Tibial artery (tissue), 4 donors: Measurements from ENCODE around the gene KRTAP10-5.
A peak's percentile ranks its signal among the peaks of the same experiment; 100 is the strongest.

Experiments used
- DNase-seq, 2 donors: peaks; one replicate each; pipeline ENCODE4 v3.0.0-alpha.2; 2019
- H3K27ac ChIP-seq, 2 donors: fragments of 200-600 bp; sonication (generic) in 1 of 2; 1 replicate in 1 of 2; 2 replicates in 1 of 2; pipeline ENCODE4 v1.5.1; 2018 to 2019; ENCODE audit warnings: mild to moderate bottlenecking in 1 of 2
- H3K27me3 ChIP-seq, 2 donors: fragments of 200-600 bp; sonication (generic) in 1 of 2; one replicate each; pipeline versions ENCODE4 v1.5.1 to v1.6.0; 2016 to 2019
- H3K36me3 ChIP-seq, 3 donors: fragments of 200-600 bp; sonication (generic) in 2 of 3; one replicate each; pipeline ENCODE4 v1.5.1; 2016 to 2019; ENCODE audit warnings: mild to moderate bottlenecking in 2 of 3
- H3K4me1 ChIP-seq, 4 donors: fragments of 200-600 bp; sonication (generic) in 2 of 4; 1 replicate in 3 of 4; 2 replicates in 1 of 4; pipeline ENCODE4 v1.5.1; 2016 to 2019
- H3K4me3 ChIP-seq, 2 donors: fragments of 200-600 bp; sonication (generic) in 1 of 2; 1 replicate in 1 of 2; 2 replicates in 1 of 2; pipeline ENCODE4 v1.5.1; 2018 to 2019; ENCODE audit warnings: mild to moderate bottlenecking in 2 of 2
- H3K9me3 ChIP-seq, 3 donors: fragments of 200-600 bp; sonication (generic) in 1 of 3; one replicate each; pipeline ENCODE4 v1.5.1; 2016 to 2019
- intact Hi-C: fragments of 100-400 bp; cut with DNase I; formaldehyde crosslinking; loops from one replicate; pipeline ENCODE4 v1.15.0; 2023; ENCODE audit warnings: low total_unique reads
- TF ChIP-seq, protein P1 (sequence below), 2 experiments: fragments of 200-600 bp in 1 of 2; fragments of 450-650 bp in 1 of 2; IDR thresholded peaks; one replicate each; pipeline ENCODE4 v1.5.1; 2017 to 2019; ENCODE audit warnings: antibody characterized with exemption in 2 of 2, mild to moderate bottlenecking in 1 of 2, moderate library complexity in 1 of 2

The KRTAP10-5 gene

DNA sequence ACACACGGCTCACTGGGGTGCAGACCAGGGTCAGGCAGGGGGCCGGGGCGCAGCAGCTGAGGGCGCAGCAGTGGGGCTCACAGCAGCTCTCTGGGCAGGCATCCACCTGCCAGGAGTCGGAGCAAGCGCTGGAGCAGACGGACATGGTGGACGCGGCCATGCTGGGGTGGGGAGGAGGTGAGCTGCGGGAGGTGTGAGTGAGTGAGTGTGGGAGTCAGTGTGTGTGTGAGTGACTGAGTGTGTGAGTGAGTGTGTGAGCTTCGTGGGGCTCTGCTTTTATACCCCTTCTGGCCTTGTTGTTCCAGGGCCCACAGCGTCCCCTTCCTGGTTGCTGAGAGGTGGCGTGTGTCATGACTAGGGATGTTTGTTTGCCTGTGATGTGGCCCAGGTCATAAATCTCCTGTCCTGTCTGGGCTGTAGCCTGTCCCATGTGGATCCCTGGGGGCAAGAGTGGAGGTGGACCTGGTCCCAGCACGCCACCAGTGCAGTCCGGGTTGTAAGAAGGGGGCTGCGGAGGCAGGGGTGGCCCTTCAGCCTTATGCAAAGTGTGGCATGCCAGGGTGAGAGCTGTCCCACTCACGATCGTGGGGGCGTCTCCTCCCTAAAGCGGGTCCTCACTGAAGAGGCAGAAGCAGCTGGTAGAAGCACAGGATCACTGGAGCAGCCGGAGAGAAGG, 40.3 kb downstream of the KRTAP10-5 start, which contains the start of gene KRTAP10-1:
Gene KRTAP10-1, minus strand, starts transcription at position 205 of the 676 bp plus-strand sequence. Its CDS starts 45 bp downstream, at position 160.
- no peak for DNase-seq
- no peaks in the 10 kb centered on the region for H3K36me3 ChIP-seq
- peaks cover 0 to 15% (median 0%) of the 10 kb centered on the region in 3 donors for H3K9me3 ChIP-seq
- intact Hi-C loops = no loop called here
- TF ChIP-seq, protein P1, sequence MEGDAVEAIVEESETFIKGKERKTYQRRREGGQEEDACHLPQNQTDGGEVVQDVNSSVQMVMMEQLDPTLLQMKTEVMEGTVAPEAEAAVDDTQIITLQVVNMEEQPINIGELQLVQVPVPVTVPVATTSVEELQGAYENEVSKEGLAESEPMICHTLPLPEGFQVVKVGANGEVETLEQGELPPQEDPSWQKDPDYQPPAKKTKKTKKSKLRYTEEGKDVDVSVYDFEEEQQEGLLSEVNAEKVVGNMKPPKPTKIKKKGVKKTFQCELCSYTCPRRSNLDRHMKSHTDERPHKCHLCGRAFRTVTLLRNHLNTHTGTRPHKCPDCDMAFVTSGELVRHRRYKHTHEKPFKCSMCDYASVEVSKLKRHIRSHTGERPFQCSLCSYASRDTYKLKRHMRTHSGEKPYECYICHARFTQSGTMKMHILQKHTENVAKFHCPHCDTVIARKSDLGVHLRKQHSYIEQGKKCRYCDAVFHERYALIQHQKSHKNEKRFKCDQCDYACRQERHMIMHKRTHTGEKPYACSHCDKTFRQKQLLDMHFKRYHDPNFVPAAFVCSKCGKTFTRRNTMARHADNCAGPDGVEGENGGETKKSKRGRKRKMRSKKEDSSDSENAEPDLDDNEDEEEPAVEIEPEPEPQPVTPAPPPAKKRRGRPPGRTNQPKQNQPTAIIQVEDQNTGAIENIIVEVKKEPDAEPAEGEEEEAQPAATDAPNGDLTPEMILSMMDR (IDR thresholded peaks at IDR 0.05) = no peak
- no peak within 1 kb of the TSS for H3K27ac ChIP-seq
- H3K27me3 ChIP-seq = peaks cover 0 to 14% of the 10 kb centered on the region in 2 donors
- H3K4me3 ChIP-seq = no peak within 1 kb of the TSS
- H3K4me1 ChIP-seq = no peaks in the 10 kb centered on the region

DNA sequence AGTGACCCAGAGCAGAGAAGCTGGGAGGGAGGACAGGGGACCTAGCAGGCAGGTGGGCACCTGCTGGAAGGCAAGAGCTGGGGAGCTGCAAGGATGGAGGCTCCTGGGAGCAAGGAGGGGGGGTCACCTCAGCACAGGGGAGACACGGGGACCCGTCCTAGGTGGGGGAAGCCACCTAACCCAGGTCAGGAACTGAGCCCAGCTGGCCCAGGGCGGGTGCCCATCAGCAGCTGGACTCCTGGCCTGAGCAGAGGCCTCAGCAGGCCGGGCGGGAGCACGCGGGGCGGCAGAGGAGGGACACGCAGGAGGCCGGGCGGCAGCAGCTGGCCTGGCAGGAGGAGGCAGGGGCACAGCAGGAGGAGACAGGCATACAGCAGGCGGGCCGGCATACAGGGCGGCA, 41.4 kb downstream of the KRTAP10-5 start:
- peak in 1 of 2 donors; percentile 48 for DNase-seq

DNA sequence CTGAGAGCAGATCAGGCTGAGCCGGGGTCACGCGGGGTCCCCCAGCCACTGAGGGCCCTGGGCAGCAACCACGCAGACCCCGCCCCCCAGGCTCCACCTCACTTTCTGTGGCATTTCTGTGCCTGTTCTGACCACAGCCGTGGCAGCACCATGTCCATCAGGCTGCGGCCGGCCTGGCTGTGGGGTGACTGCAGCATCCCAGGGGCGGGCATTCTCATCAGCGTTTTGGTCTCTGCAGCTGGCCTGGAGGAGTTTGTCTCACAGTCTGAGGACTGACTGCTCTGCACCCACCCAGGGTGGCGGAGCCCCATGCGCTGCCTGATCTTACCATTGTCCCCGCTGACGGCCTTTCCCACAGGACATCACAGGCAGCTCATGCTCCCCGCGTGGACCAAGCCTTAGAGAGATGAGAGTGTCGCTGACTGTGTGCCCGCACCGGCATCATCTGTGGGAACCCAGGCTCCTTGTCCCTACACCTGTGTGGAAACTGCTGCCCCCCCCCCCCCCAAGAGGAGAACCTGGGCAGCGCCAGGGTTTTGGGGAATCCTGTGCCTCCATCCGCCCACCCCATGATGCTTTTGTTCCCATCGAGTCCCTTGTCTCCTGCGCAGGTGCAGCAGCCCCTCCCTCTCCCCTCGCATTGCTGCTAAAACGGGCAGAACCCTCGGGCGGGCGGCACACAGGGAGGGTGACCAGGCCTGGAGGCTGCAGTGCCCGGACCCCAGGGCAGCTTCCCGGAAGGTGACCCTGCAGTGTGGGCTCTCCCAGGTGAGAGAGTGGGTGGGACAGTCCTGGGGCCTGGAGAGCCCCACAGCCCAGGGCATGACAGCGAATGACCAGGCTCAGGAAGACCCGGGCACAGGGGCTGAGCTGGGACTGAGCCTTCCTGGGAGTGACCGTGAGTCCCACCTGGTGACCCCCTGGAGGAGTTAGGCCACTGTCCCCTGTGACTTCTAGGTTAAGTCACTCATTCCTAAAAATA, 42.2 kb downstream of the KRTAP10-5 start:
- peak; percentile 10 to 47 for DNase-seq
- no peak overlapping the region for H3K27ac ChIP-seq
- H3K27me3 ChIP-seq = peaks cover 0 to 19% of the 10 kb centered on the region in 2 donors
- H3K36me3 ChIP-seq = no peaks in the 10 kb centered on the region
- H3K4me1 ChIP-seq = no peaks in the 10 kb centered on the region
- intact Hi-C loops = no loop called here
- H3K4me3 ChIP-seq = no peak overlapping the region
- TF ChIP-seq, protein P1 (IDR thresholded peaks at IDR 0.05) = no peak
- peaks cover 0 to 9% (median 0%) of the 10 kb centered on the region in 3 donors for H3K9me3 ChIP-seq

More for the DNA sequence above, 41.4 kb downstream of the KRTAP10-5 start:
- Histone ChIP-seq H3K27me3 (peaks cover 0 to 14% of the 10 kb centered on the region in 2 donors), H3K9me3 (peaks cover 0 to 15% (median 0%) of the 10 kb centered on the region in 3 donors), H3K4me1 (no peaks in the 10 kb centered on the region), H3K27ac (no peak overlapping the region), H3K36me3 (no peaks in the 10 kb centered on the region), H3K4me3 (no peak overlapping the region)
- intact Hi-C loops = no loop called here
- TF ChIP-seq, protein P1 (IDR thresholded peaks at IDR 0.05) = no peak

DNA sequence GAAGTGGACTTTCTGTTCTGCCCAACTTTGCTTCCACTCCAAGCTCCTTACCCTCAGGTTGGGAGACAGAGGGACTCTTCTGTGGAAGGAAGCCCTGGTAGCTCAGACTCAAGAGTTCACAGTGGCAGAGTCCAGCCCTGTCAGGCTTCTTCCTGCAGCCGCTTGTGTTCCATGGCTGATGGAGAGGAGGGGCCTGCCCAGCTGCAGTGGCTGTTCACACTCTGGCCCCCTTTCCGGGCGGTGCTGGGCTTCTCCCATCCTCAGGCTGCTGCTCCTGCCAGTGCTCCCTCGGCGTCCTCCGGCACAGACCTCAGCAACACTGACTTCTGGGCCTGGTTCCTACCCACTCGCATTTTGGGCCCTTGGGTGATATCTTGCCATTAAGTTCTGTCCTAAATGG, 44.4 kb downstream of the KRTAP10-5 start:
- DNase-seq = peak in 1 of 2 donors; percentile 8
- intact Hi-C loops = no loop called here
- no peaks in the 10 kb centered on the region for H3K9me3 ChIP-seq
- no peak overlapping the region for H3K4me3 ChIP-seq
- no peaks in the 10 kb centered on the region for H3K4me1 ChIP-seq
- H3K27ac ChIP-seq = no peak overlapping the region
- TF ChIP-seq, protein P1 (IDR thresholded peaks at IDR 0.05) = no peak
- no peaks in the 10 kb centered on the region for H3K36me3 ChIP-seq
- peaks cover 0 to 30% of the 10 kb centered on the region in 2 donors for H3K27me3 ChIP-seq

DNA sequence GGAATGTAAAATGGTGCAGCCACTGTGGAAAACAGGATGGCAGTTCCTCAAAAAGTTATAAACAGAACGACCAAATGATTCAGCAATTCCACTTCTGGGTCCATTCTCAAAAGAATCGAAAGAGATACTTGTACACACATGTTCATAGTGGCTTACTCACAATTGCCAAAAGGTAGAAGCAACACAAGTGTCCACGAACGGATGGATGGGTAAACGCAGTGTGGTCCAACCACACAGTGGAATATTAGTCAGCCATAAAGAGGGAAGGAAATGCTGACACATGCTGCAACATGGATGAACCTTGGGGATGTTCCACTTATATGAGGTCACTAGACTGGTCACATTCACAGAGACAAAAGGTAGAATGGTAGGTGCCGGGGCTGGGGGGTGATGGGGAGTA, 45.7 kb downstream of the KRTAP10-5 start:
- DNase-seq = no peak
- TF ChIP-seq, protein P1 (IDR thresholded peaks at IDR 0.05) = no peak
- no peaks in the 10 kb centered on the region for H3K4me1 ChIP-seq
- no peaks in the 10 kb centered on the region for H3K9me3 ChIP-seq
- intact Hi-C loops = no loop called here
- no peak overlapping the region for H3K27ac ChIP-seq
- H3K36me3 ChIP-seq = no peaks in the 10 kb centered on the region
- peaks cover 0 to 37% of the 10 kb centered on the region in 2 donors for H3K27me3 ChIP-seq
- no peak overlapping the region for H3K4me3 ChIP-seq
